ENCODE data around the gene PROK1.

GRCh38 chr1:110453829-110454228 lies 2.9 kb downstream of the PROK1 start:
- TF ChIP-seq EZH2phosphoT487 (IDR thresholded peaks at IDR 0.05; ENCODE audit: borderline replicate concordance, low read length) = no peak
- no peak for TF ChIP-seq EZH2 (IDR thresholded peaks at IDR 0.05; ENCODE audit: low read length, unreplicated experiment)
- no peak for TF ChIP-seq CTCF (conservative IDR thresholded peaks at IDR 0.05; ENCODE audit: low read depth, low read length)
